Forelimb muscle (tissue), 1 donor: ENCODE data around the gene CDC23. TPM values are rescaled to one million over a fixed set of nuclear protein-coding genes. Genes with fewer than 3 reads are reported as not detected.
"Not testable (repeated sequence)": the region's sequence is repeated elsewhere in the genome, so short reads cannot be mapped to it uniquely, and the experiment has no call there.

Experiments
- DNase-seq: peaks from one replicate; pipeline ENCODE4 v3.0.0-alpha.2; 2013; ENCODE audit warnings: low read depth
- polyA plus RNA-seq: library from polyadenylated mRNA; unstranded; fragments of 120-200 nt; gene quantifications from one replicate; pipeline ENCODE4 v1.2.1, GENCODE V29; 2013; ENCODE audit not compliant: insufficient read length

Gene CDC23, protein sequence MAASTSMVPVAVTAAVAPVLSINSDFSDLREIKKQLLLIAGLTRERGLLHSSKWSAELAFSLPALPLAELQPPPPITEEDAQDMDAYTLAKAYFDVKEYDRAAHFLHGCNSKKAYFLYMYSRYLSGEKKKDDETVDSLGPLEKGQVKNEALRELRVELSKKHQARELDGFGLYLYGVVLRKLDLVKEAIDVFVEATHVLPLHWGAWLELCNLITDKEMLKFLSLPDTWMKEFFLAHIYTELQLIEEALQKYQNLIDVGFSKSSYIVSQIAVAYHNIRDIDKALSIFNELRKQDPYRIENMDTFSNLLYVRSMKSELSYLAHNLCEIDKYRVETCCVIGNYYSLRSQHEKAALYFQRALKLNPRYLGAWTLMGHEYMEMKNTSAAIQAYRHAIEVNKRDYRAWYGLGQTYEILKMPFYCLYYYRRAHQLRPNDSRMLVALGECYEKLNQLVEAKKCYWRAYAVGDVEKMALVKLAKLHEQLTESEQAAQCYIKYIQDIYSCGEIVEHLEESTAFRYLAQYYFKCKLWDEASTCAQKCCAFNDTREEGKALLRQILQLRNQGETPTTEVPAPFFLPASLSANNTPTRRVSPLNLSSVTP
- polyA plus RNA-seq, result 34.8 TPM

DNA sequence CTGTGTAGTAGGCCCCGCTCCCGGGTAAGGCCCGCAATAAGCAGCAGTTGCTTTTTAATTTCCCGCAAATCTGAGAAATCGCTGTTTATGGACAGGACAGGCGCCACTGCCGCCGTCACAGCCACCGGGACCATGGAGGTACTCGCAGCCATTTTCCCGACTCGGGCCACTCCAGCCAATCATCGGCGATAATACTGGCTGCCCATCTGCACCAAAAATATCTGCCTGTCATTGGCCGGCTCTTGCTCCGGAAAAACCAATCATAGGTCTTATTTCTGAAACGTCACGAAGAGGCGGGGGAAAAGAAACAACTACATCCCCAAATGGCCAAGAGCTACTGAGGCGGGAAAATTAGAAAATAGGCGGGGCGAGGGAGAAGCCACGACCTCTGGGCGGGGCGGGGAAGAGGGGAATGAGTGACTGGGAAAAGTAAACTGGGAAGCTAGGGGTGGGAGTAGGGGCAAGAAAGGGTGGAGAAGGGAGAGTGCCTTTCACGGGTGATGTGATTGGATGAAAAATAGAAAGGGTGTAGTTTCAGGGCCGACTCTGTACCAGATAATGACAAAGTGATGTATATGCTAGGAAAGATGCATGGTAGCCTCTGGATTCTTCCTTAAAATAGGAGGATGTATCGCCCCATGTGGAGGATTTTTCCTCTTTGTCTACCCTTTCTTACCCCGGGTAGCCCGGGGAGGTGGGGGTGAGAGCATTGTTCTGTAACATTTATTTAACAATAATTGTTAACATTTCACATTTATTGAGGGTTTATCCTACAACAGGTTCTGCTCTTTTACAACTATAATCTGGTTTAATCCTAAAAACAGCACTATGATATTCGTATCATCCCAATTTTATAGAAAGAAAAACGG is at the start of gene CDC23:
CDC23 (minus strand) TSS at position 163 of the 869 bp plus-strand sequence; CDS start at position 152, 11 bp downstream.
- DNase-seq, result peak; percentile 99

DNA sequence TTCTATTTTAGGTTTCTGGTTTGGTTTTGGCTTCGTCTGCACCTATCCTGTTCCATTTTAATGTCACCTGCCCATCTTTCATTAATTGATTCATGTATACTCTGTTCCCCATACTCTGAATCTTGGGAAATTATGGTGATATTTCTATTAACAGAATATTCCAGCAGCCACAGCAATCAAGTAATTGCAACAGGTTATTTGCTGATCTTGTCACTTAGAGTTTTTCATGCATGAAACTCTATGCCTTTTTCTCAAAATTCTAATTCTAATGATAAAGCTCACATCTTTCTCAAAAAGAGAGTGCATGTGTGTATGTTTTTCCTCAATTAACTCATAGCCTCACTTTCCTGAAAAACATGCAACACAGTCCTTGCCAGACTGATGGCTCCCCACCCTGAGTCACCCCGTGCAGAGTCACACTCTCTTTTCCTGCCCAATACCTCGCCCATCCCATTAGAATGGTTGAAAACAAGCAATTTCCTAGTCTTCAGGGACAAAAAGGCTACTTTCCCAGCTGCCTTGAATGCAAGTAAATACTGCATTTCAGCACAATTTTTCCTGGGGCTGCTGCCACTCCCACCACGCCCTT is 45.7 kb upstream of the CDC23 start:
- DNase-seq, result no peak

DNA sequence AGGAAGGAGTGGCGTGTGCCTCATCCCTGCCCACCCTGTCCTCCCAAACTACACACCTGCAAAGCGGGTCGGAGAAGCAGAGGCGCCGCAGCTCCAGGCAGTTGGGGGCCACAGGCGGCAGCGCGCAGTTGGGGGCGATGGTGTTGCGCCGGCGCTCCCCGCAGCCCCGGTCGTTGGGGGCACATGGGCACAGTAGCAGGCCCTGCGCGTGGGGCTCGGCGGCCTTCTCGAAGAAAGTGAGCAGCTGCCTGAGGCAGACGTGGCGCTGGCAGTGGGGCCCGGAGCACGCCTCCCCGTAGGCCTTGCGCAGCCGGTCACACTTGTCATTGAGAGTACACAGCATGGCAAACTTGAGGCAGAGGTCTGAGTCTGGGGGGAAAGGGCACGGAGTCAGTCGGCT is 44.5 kb upstream of the CDC23 start:
- DNase-seq, result no peak

DNA sequence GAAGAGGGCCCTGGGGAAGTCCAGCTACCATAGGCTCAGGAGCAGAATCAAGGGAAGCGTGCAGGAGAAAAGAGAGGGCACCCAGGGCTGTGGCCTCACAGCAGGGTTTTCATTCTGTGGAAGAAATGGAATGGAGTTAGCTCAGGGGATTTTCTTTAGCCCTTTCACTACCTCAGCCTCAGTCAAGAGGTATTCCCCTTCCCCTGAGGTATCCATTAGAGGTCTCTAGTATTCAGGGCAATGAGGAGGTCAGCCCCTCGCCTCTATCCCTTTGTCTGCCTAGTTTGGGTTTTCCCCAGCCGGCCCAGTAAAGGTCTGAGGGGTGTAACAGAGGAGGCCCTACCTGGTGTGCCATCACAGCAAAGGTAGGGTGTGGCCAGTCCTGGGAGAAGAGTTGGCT is 39.8 kb upstream of the CDC23 start:
- DNase-seq, result no peak

DNA sequence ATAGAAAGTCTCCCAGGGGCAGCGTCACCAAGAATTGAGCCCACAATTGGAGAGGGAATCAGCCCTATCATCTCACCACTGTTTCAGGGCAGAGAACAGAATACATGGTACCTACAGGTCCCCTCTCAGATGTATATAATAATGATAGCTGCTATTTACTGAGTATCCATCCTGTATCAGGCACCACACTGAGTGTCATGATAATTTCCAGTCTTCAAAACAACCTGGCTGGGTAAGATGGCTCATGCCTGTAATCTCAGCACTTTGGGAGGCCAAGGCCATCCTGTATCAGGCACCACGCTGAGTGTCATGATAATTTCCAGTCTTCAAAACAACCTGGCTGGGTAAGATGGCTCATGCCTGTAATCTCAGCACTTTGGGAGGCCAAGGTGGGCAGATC is 34.7 kb upstream of the CDC23 start:
- not testable (repeated sequence) for DNase-seq

DNA sequence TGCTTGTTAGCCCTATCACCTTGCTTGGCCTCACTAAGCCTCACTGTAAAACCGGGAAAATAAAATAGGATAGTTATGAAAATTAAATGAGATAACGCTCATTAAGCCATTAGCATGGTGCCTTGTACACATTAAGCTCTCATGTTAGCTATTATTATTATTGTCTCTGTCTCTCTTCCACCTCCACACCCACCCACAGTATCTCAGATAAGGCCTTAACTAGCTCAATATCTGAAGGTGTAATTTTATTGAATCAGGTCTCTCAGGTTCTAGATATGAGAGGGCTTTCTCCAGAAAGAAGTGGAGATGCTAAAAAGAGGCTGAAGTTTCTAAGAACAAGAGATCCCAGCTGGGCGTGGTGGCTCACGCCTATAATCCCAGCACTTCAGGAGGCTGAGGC is 33.7 kb upstream of the CDC23 start:
- no peak for DNase-seq

DNA sequence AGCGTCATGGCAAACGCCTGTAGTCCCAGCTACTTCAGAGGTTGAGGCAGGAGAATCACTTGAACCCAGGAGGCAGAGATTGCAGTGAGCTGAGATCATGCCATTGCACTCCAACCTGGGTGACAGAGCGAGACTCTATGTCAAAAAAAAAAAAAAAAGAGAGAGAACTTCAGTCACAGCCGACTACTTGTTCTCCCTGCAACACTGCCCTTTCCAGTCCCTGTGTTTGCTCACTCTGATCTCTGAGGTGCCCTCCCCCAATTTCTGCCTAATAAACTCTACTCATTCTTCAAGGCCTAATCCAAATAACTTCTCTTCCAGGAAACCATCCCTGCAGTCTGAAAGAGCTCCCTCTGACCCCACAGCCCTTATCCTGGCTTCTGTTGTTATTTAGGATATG is 33.2 kb upstream of the CDC23 start:
- DNase-seq, result no peak

DNA sequence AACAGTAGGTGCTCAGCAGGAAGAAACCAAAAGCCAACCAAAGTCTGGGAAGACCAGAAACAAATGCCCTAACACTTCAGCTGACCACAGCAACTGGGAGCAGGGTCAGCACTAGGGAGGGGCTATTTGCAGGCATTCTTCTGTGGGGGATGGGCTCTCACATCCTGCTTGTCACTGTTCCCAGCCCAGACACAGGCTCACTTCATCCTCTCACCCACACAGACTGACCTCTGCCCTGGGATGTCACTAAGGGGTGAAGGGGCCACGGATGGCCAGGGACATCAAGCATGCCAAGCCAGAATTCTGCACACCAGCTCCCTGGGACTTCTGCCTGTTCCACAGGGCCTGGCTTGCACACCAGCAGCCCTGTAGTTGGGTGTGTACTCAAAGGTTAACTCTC is 32.6 kb upstream of the CDC23 start:
- no peak for DNase-seq

DNA sequence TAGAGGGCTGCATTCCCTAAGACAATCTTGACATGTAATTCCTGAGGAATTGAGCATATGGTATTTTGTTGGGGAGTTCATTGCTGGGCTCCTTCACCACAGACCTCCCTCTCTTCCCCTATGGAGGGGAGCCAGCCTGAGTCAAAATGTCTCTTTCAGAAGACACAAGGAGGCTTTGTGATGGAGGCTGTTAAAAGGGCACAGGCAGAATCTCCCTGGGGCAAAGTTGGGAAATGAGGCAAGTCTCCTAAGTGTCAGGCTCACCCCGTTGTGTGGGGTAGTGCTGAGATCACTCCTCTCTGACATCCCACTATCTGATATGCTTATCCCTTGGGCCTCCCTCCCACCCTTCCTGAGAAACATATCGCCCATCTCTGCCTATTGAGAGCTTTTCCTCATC is 30.7 kb upstream of the CDC23 start:
- no peak for DNase-seq

DNA sequence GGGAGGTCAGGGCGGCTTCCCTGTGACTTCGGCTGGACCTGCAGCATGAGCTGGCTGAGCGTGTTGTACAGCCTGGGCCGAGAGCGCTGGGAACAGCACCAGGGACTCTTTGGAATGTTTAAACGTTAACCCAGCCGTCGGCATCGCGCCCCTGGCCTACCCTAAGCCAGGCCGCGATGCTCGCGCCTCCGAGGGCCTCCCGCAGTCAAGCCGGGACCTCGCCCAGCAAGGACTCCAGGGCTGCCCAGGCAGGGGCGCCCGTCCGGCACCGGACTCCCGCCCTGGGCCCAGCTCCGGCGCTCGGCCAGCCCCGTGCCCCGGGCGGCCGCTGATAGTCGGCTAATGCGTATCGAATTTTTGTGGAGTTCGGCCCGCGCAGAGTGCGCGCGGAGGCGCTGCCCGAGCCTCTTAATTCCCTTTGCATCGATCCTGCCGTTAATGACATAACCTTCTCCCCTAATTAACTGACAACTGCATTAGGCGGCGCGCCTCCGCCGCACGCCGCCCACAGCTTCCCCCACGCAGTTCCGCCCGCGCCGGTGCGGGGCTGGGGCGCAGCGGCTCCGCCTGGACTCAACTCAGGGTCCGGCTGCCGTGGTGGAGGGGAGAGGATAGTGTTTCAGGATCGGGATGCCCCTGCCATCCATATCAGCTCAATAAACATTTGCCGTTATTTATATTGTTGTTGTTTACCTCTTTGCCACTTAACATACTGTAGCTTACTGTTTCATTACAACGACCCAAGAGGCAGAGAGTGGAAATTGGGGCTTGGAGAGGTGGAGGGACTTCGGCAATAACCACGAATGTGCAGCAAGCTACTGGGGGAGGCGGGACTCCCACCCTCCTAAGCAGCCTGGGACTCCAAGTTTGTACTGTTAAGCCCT is 28.8 kb upstream of the CDC23 start:
- DNase-seq, result no peak

DNA sequence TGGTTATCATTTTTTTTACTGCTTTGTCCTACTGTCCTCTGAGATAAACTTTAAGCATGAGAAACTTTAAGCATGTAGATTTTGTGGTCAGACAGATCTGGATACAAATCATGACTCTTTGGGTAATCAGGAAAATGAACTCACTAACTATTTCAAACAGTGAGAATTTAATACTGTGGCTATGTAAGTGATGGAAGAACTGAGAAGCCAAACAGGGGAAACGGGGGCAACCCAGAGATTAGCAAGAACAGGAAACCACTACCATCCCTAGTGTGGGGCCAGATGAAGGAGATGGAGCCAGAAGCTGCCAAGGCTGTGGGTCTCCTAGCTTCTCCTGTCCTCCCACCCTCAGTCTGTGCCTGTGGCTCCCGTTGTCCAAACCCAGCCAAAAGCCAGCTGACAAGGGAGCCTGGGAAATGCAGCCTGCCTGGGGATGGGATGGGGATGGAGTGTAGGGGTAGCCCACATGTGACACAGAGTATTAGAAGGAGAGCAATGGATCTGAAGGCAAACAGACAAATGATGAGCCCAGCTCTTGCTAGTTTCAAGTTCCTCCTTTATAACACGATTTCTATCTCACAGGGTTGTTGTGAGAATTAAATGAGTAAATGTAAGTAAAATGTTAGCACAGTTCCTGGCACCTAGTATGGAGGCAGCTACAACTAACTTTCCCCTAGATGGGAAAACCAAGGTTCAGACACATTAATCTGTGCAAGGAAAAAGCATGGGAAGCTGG is 27.7 kb upstream of the CDC23 start:
- DNase-seq, result no peak

DNA sequence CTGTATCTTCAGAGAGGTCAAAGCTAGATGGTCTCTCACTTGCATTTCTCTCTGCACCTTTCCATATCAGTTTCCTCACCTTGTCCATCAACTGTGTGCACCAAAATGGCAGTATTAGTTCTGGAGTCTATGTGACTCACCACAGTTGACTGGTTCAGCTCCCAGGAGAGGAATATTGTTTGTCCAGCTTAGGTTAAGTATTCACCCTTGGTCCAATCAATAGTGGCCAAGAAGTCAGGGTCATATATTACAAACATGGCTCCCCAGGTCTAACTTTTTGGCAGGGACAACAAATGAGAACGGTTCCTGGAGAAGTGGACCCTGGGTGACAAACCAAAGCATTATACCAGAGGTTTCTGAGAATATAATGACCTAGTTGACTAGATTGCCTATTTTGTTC is 24.9 kb upstream of the CDC23 start:
- no peak for DNase-seq

DNA sequence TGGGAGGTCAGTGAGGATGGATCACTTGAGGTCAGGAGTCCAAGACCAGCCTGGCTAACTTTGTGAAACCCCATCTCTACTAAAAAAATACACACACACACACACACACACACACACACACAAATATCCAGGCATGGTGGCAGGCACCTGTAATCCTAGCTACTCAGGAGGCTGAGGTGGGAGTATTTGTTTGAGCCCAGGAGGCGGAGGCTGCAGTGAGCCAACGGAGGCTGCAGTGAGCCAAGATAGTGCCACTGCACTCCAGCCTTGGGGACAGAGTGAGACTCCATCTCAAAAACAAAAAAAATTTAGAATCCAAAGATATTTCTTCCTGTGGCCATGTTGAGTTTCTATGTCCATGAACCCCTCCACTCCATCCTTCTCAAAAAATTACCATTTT is 21.5 kb upstream of the CDC23 start:
- DNase-seq, result no peak

DNA sequence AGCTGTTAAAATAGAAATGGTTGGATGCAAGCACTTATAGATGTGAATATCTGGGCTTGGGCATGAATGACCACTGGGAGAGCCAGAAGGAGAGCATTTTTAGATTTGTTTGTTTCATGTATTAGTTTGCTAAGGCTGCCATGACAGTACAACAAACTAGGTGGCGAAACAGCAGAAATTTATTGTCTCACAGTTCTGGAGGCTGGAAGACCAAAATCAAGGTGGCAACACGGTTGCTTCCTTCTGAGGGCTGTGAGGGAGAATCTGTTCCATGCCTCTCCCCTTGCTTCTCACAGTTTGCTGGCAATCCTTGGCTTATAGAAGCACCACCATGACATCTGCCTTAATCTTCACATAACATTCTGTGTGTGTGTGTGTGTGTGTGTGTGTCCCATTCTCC is 20.2 kb upstream of the CDC23 start:
- DNase-seq, result no peak

DNA sequence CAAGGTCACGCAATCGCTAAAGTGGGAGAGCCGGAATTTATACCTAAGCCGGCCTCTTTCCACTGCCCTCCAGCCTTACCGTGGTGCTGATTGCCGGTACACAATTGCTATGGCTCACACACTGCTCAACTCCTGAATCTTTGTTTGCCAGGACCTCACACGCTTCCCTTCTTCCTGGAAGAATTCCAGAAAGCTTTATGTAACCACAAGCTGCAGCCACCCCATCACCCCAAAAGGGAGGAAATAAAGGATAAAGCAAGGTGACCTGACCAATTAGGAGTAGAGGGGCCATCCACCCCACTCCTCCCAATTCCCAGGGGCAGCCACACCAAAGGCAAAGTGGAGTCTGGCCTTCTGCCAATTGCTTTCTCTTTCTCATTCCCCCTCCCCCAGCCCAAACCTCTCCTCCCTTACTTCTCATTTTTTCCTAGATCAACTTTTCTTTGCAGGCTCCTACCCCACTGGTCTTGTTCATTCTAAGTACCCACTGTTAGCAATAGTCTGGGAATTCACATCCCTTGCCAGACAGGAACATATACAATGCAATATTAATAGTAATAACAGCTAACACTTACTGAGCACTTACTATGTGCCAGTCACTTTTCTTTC is 18.0 kb upstream of the CDC23 start:
- DNase-seq, result no peak

DNA sequence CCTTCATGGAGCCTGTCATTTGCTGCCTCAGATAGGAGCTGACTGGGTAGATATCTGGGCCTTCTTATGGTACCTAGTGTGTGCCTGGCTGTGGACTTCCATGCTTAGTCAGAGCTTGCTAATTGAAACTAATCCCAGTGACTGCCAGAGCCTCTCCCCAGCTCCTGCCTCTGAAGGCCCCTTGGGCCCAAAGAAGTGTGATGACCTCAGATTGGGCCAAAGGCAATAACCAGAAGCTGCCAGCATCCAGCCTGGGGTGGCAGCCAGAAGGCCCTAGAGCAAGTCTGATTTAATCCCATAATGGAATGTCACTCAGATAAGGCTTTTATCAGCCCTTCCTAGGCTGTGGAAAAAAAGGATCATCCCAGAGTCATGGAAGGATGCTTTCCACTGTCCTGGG is 17.1 kb upstream of the CDC23 start:
- no peak for DNase-seq

DNA sequence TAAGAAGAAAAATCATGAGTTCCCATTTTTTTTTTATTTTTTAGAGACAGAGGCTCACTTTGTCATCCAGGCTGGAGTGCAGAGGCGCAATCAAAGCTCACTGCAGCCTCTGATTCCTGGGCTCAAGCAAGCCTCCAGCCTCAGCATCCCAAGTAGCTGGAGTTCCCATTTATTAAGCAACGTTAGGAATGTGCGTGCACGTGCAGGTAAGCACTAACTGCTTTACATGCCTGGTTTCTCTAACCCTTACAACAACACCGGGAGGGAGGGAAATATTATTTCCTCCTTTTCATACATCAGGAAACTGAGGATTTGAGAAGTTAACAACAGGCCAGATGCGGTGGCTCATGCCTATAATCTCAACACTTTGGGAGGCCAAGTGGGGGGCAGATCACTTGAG is 16.3 kb upstream of the CDC23 start:
- DNase-seq, result no peak

DNA sequence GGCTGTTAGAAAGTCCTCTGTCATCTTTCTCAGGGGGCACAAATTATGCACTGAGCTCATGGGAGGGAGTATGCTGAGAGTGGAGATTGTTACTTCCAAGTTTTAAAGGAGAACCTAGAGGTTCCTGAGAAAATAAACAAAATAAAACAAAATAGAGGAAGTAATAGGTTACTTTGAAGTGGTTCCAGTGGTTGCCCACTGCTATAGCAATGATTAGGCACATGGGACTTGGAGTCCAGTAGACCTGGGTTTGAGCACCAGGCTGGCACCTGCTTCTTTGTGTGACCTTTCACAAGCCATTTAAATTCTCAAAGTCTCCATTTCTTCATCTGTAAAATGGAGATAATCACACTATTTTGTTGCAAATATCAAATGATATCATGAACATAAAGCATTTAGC is 13.8 kb upstream of the CDC23 start:
- no peak for DNase-seq

DNA sequence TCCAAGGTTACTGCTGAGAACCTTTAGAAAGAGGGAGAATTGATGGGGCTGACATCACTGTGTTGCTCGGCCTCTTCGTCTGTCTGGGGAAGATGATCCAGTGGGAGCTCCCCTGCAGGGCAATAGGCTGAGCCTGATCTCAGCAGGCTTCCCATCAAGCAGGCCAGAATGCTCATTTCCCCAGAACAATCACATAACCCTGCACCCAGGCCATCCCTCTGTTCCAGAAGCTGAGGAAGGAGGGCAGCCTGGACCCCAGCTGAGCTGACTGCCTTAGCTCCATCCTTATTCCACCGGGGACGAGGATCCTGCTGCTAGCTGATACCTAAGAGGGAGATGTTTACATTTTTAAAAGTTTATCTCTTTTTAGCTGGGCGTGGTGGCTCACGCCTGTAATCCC is 11.6 kb upstream of the CDC23 start:
- DNase-seq, result no peak

DNA sequence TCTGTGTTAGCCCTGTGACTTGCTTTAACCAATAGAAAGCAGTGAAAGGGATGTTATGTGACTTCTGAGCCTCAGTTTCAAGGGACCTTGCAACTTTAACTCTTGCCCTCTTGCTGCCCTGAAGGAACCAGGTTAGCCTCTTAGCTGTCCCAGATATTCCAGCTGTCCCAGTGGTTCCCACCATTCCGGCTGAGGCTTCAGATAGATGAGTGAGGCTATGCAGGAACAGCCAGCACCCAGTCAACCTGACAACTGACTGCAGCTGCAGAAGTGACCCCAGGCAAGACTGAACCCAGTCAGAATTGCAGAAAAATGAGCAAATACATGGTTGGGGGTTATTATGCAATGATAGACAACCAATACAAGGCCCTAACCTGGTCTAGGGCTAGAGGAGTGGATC is 10.4 kb upstream of the CDC23 start:
- DNase-seq, result no peak
